Measurements from ENCODE around the gene LRRC7.

LRRC7 gene

DNA sequence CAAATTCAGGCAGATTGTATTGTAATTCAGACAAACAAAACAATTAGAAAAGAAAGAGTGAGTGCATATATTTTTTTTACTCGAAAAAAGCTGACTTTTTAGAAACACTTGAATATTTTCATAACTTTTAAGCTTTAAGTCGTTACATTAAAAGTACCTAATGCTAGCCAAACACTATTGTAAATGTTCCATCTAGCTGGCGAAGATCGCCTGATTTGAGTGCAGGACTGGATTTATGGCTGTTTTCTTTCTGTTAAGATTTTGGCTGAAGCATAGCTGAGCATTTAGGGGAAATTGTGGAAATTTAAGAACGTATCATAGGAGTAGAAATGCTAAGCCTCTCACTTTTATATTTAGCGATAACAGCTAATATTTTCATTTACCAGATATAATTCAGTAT is 24.6 kb downstream of the LRRC7 start:
- DNase-seq: no peak

DNA sequence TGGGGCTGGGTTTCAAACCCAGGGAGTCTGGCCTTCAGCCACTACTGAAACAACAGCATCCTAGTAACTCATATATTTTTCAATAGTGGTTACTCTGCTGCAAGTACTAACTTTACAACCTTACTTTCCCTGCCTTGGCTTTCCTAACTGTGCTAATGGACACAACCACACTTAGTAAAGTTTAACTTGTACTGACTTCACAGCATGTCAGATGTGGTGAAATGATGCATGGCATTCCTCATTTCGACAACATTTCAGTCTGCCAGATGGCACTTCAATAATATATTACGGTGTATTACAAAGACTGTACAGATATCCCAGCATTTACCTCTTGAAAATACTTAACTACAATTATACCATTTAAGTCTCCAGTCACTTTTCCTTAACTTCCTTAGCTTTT is 27.8 kb downstream of the LRRC7 start:
- DNase-seq: peak; percentile 53

DNA sequence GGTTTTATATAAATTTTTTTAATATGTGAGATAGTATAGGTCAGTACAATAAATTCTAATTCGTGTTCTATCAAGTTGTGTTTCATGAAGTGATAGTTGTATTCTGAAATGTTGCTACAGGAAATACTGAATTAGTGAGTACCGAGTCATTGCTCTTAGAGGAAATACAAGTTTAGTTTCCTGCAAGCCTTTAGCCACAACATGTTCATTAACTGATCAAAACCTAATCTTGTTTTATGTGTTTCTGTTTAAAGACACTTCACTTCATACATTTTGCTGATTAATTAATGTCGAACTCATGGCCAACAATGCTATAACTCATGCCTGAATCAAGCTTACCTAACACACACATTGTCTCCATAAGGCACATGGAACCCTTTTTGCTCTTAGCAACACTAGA is 43.6 kb downstream of the LRRC7 start:
- DNase-seq: no peak

DNA sequence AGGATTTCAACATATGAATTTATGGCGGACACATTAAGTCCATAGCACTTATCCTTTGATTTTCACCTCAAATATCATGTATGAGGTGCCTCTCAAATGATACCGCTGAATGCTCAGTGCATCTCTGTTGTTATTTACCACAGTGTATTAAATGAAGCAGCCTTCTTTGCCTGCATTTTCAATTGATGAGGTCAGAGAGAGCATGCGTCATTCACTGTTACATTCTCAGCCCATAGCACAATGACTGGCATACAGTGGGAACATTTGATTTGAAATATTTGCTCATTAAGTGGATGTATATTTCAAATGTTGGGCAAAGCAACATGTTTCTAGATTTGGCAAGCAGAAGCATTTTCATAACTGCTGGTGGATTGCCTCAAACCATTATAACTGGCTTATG is 45.7 kb downstream of the LRRC7 start:
- no peak for DNase-seq

DNA sequence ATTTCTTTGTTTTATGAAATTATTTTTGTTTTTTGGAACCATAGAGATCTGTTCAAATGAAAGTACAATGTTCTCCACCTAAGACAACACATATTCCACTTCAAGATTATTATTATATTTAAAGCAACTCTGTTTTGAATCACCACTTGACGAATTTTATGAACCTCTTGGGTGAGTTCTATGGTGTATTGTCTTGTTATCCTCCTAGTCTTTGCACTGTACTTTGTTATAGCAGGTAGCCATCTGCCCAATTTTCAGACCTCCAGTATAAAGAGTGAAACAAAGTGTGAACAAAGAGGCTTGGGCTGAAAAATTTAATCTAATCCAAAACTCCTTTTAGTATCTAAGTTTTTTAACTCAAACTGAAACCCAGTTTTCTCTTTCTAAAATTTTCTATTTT is 71.0 kb downstream of the LRRC7 start:
- no peak for DNase-seq

DNA sequence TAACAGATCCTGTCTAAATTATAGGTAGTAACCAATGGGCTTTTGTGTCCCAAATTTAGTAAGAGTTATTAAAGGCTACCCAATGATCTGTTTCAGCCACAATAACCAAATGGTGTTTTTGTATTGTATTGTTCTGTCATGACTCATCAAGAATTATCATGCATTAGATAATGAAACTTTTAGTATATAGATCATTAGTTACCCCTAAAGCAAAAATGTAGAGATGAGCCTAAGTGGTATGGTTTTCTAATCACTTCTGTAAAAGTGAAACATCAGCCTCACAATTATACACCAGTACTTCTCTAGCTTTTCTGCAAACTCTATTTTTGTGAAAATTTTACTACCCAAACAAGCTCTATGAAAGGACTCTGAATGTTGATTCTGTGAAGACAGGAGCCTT is 71.4 kb downstream of the LRRC7 start:
- DNase-seq: peak; percentile 21

DNA sequence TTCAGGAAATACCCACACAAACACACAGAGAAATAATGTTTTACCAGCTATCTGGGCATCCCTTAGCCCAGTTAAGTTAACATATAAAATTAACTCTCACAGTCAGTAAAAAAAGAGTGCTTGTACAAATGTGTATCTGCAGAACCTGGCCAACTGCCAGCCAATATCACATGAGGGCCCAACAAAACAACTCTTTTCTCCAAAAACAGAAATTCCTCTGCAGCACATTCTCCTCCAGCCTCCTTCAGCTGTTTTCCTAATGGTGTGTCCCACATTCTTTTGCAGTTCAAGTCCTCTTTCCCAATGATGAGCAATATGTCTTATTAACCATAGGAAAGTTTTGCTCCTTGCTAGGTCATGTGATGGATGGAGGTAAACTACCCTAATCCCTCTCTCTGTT is 75.5 kb downstream of the LRRC7 start:
- DNase-seq: no peak

DNA sequence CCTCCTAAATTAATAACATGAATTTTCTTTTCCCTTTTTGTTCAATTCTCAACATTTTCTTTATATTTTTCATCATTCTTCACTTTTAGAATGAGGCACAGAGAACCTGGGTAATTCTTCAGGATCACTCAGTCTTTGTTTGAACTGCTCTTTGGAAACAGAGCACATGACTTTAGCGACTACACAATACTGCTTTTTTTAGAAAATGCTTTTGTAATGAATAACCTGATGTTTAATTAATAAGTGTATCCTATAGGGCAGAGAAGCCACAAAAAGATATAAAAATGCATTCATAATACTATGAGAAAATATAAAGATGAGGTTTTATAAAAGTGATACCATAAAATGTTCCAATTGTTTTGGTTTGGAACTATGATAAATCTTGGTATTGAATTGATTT is 77.8 kb downstream of the LRRC7 start:
- no peak for DNase-seq

DNA sequence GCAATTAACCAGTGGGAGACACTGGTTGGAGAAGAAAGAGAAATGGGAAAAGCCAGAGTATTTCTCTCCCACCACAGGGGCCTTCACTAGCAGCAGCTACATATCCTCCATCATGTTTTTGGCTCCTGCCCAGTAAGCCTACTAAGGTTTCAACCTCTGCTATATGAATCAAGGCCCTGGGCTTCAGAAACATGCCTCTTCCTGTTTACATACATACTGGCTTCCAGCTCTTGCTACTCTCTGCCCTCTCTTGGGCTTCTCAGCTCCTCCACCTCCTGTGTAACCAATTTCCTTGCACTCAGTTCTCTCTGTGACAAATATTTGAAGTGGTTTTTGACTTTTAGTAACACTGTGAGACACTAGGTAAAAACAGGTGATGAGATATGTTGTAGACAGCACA is 80.8 kb downstream of the LRRC7 start:
- DNase-seq: peak; percentile 68

DNA sequence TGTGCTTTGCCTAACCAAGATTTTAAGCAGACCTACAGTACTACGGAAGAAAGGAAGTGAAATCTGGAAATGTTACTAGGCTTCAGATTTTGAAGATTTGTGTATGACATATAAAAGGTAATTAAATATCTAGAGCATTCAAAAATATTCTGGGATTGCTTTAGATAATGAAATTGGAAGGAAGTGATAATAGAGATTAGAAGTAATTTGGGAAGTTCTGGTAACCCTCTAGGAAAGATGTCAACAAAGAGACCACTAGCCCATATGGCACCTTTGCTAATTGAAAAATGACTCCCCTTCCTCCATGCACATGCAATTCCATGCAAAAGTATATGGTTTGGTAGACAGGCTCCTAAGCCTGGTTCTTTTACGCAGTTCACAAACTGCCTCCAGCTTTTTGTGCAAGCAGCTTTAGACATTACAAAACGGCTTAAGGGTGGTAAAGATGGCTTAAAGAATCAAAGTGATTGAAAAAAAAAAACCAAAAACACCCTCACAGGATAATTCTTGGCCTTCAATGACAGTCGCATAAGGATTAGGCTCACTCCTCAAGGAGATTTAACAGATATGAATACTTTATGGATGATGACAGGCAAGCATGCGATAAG is 81.8 kb downstream of the LRRC7 start:
- no peak for DNase-seq

DNA sequence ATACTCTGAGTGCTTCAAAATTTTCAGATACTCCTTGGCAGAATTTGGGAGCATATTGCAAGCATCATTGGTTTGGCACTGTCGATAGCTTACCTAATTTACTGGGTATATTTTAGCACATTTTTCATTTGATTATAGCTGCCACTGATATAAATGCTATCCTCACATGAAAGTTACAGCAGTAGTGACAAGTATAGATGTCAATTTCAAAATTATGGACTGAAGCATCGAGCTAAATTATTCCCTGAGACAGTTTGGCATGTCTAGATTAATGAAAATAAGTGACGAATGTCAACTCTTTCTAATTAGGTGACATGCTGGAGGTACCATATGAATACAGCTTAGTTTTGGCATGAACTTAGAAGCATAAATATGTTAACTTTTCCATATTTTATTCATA is 83.1 kb downstream of the LRRC7 start:
- DNase-seq: no peak

DNA sequence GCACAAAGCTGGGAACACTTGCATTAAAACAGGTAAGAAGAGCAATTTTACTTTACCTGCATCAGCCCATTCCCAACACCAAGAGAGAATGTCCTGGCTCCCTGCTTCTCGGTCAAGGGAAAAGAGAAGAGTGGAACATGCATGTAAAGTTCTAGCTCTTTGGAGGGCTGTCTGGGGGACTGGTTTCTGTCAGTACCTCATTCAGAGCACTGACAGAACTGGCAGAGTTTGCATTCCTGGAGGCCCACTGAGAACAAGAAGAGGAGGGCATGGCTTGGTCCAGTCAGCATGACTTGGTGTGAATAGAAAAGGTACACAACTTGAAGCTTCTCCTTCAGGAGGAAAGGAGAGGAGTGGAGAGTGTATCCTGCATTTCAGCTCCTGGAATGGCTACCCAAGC is 83.9 kb downstream of the LRRC7 start:
- no peak for DNase-seq

DNA sequence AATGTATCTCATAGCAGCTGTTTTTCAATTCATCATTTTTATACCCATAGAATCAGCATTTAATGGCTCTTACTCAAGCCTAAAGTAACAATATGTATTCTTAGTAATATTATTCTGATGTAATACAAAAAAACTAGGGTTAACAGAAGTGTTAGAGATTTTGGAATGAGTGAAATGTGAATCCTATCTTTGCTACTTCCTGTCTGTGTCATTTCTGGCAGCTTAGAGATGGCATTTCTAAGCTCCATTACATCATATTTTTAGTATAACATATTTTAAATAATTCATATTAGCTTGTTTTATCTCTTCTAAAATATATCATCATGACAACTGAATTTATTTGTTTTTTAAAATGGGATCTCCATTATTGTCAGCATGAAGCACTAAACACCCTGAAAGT is 90.2 kb downstream of the LRRC7 start:
- no peak for DNase-seq

DNA sequence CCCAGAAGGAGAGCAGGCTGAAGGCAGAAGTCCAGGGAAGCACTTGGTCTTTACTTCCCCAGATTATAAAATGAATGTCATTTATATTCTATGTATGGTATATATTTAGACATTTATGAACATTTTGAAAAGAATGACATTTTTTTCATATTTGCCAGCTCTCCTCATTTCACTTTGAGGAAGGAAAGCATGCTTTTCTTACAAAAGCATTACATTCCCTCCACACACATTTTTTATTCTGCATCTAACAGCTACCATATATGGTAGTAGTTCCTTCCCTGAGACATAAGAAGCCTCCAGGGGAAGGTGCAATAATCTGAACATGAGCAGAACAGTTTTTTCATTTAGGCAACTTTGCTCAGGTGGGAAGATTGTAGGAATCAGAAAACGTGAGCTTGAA is 94.0 kb downstream of the LRRC7 start:
- DNase-seq: no peak

DNA sequence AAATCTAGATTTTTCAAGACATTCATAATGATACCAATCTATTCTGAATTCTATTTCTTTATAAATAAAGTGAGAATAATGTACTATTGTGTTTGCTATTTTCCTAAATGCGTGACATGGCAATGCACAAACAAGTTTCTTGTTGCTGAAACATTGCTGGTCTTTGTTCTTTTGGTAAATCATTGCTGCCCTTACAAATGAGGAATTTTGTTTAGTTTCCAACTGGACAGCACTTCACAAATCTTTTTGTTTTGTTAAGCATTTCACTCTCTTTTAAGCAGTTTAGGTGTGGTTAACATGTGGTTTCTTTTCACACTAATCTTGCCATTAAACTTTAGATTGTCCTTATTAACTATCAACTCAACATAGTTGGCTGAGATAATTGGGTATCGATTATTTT is 94.6 kb downstream of the LRRC7 start:
- DNase-seq: no peak

DNA sequence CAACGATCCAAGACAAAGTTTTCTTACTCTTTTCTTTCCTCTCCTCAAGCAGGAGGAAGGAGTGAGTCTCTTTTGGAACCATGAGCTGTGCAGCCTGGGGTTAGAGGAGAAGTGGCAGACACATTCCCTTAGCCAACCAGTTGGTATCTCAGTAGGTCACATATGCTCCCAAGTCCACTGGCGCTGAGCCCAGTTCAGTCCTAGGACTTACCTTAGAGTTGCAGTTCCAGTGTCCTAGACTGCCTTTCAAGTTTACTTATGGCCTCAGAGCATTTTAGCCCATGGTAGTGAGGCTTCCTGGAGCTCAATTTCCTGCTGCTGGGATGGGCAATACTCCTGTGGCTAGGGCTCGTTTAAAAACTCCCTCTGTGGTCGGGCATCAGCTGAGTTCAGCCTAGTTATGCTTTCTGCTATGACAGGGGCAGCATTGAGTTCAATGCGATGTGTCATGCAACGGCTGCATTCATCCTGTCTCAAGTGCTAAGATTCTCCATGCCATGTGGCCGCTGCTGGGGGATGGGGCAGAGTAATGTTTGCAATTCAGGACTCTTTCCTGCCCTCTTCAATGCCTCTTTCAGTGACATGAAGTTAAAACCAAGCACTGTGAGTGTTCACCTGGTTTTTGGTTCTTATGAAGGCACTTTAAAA is 103.8 kb downstream of the LRRC7 start:
- peak; percentile 37 for DNase-seq

DNA sequence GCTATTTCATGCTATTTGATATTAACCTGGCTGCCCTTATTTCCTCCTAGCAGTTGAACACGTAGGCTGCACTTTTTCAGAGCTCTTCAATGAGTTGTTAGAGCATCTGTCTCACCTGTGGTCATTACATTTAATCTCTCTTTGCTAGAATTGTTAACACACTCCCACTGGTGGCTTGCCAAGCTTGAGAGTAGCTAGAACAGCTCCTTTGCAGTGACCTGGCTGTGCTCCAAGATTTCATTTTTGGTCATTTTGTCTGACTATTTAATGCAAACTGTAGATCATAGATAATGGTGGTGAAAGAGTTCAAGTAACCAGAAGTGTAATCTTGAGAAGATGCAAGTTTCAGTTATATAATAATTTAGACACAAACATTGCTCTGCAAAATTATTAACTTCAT is 105.6 kb downstream of the LRRC7 start:
- DNase-seq: peak; percentile 83

DNA sequence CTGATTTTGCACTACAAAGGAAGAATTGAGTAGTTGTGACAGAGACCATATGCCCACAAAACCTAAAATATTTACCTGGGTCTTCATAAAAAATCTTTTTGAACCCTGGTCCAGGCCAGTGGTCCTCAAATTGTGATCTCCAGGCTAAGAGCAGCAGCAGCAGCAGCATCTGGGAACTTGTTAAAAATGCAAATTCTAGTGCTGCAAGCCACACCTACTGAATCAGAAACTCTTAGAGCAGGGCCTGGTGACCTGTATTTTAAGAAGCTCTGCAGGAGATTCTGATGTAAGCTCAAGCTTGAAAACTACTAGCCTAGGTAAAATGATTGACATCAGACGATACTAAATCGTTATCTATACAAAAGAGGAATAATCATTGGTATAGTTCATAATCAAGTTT is 112.2 kb downstream of the LRRC7 start:
- no peak for DNase-seq

DNA sequence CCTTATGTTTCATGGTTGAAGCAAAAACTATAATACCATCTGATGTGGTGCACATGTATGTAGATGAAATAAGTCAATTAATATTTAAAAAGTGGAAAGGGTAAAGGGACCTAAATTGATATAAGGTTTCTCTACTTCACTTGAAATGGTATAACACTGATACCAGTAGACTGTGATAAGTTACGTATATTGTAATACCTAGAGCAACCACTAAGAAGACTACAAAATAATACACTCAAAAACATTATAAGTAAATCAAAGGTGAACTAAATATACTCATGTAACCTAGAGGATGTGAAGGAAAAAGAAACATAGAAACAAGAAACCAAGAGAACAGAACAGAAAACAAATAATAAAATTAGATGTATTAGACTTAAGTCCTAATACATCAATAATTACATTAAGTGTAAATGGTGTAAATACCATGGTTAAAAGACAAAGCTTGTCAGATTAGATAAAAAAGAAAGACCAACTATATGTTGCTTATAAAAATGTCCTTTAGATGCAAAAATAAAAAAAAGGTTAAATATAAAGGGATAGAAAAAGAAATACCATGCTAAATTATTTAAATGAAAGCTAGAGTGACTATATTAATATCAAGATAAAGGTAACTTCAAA is 118.8 kb downstream of the LRRC7 start:
- DNase-seq: no peak

DNA sequence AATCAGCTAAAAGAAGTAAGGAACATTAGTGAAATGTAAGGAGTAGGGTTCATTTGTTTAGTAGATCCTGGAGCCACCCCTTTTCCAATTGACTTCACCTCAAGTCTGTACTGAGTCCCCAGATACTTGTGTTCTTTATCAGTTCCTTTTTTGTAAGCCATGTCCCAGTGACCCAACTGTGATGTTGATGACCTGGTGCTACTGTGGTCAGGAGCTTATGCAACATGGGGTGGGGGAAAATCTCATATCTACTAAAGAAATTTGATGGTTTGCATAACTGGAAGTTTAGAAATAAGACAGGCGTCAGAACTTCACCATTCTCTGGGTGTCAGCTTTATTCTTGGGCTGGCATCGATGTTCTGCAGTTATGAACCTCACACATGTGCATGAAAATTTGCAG is 120.5 kb downstream of the LRRC7 start:
- no peak for DNase-seq

DNA sequence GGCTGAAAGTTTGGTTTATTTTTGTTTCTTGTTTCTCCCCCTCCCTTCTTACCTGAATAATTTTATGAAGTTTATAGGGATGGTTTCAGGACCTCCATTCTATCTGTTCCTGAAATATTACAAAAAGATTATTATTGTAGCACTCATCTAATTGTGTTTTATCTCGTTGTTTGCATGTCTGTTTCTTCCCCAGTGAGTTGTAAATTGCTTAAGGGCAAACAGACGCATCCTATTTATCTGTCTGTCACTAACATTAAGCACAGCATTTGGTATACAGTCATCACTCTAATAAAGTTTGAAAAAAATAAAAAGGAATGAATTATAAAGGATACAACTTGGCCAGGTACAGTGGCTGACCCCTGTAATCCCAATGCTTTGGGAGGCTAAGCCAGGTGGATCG is 123.5 kb downstream of the LRRC7 start:
- DNase-seq: no peak

DNA sequence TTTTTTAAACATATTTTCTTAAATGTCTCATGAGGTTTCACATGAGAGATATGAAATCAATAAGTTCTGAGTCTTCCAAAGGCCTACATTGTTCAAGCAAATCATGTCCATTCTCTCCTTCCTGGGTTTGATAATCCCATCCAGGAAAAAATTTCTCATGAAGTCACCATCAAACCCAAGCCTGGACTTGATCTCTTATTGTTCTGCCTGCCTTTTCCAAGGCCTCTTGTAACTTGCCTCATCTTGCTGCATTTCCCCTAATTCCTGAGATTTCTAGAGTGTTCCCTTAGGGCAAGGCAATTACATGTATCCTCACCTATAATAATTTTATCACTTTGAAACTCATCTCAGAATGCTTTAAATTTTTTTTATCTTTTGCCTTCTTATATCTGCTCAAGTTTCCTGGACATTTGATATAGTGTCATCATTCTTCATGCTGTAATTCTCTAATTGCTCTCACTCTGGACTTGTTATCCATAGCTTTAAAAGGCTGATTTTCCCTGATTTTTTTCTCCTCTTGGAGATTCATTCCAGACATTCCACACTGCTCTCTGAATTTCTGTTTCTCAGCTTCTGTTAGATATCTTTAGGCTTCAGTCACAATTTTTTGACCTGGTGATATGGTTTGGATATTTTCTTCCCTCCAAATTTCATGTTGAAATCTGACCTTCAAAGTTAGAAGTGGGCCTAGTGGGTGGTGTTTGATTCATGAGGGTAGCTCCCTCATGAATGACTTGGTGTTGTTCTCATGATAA is 126.4 kb downstream of the LRRC7 start:
- no peak for DNase-seq

DNA sequence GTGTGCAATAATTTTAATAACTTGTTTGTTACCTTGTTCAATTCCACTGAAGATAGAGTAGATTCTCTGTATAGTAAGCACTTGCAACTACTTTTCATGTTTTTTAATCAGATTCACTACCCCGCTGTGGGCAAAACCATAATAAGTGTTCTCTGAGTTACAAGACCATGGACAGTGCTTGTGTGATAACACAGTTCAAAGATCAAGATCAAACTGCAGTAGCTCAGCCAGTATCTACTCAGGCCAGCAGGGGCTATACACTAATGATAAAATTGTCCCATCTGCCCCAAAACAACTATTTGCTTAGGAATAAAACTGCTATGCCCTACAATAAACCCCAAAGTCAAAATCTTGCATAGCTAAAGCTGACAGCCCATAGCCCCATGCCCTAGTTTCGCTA is 129.6 kb downstream of the LRRC7 start:
- no peak for DNase-seq

DNA sequence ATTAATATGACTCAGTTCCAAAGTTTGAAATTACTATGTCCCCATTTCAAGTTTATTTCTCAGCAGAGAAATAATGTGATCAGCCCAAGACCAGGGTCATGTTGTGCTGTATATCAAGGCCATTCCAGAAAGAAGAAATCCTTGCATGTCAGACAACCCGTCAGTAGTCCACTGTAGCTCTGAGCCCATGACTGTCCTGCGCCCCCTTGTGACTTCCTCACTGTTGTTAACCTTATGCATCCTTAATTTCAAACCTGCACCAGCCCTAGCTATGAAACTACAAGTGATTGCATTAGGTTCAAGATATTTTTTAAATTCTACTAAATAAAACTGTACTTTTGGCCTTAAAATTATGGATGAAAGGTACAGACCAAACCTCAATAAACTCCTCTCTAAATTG is 133.0 kb downstream of the LRRC7 start:
- peak; percentile 17 for DNase-seq

All from NCI-H69 (cell line).